ENCODE results near the gene ZBTB8A. TPM values are rescaled to one million over a fixed set of nuclear protein-coding genes. Genes with fewer than 3 reads are reported as not detected.
"Not testable (repeated sequence)": the region's sequence is repeated elsewhere in the genome, so short reads cannot be mapped to it uniquely, and the experiment has no call there.

Gene ZBTB8A
- total RNA-seq, 1 donor from 2014 or later: 10.1 TPM

GRCh38 chr1:32546611-32547010, 7.4 kb downstream of the ZBTB8A start:
- Histone ChIP-seq H3K36me3 (no peaks in the 10 kb centered on the region), H3K4me3 (no peak overlapping the region), H3K27me3 (no peaks in the 10 kb centered on the region), H3K4me1 (no peaks in the 10 kb centered on the region), H3K27ac (no peak overlapping the region), H3K9me3 (no peaks in the 10 kb centered on the region)
- intact Hi-C loops (cut with DNase I): no loop called here
- no peak for TF ChIP-seq POLR2A (IDR thresholded peaks at IDR 0.05)
- TF ChIP-seq POLR2AphosphoS5 (IDR thresholded peaks at IDR 0.05; ENCODE audit: insufficient read depth in 1 of 2, low read depth in 1 of 2): no peak
- no peak for TF ChIP-seq CTCF (IDR thresholded peaks at IDR 0.05)
- no peak for DNase-seq (ENCODE audit: extremely low spot score in 2 of 2)

GRCh38 chr1:32549616-32550015, 10.4 kb downstream of the ZBTB8A start:
- H3K36me3 ChIP-seq: no peaks in the 10 kb centered on the region
- TF ChIP-seq POLR2A (IDR thresholded peaks at IDR 0.05): no peak
- no peak for TF ChIP-seq POLR2AphosphoS5 (IDR thresholded peaks at IDR 0.05; ENCODE audit: insufficient read depth in 1 of 2, low read depth in 1 of 2)
- no peak for TF ChIP-seq CTCF (IDR thresholded peaks at IDR 0.05)
- H3K9me3 ChIP-seq: no peaks in the 10 kb centered on the region

GRCh38 chr1:32554288-32554687, 15.1 kb downstream of the ZBTB8A start:
- Histone ChIP-seq H3K4me3 (no peak overlapping the region), H3K9me3 (no peaks in the 10 kb centered on the region), H3K36me3 (peaks cover 0 to 13% of the 10 kb centered on the region in 2 donors), H3K27me3 (no peaks in the 10 kb centered on the region), H3K4me1 (no peaks in the 10 kb centered on the region), H3K27ac (no peak overlapping the region)
- no peak for TF ChIP-seq POLR2A (IDR thresholded peaks at IDR 0.05)
- TF ChIP-seq CTCF (IDR thresholded peaks at IDR 0.05): no peak
- TF ChIP-seq POLR2AphosphoS5 (IDR thresholded peaks at IDR 0.05; ENCODE audit: insufficient read depth in 1 of 2, low read depth in 1 of 2): no peak
- DNase-seq (ENCODE audit: extremely low spot score in 2 of 2): no peak
- intact Hi-C loops (cut with DNase I): no loop called here

More at GRCh38 chr1:32549616-32550015, 10.4 kb downstream of the ZBTB8A start:
- DNase-seq (ENCODE audit: extremely low spot score in 2 of 2): no peak
- Histone ChIP-seq H3K27ac (no peak overlapping the region), H3K4me3 (no peak overlapping the region), H3K4me1 (no peaks in the 10 kb centered on the region), H3K27me3 (no peaks in the 10 kb centered on the region)
- intact Hi-C loops (cut with DNase I): no loop called here

- H3K27ac ChIP-seq; H3K4me1 ChIP-seq; intact Hi-C loops (cut with DNase I); H3K4me3 ChIP-seq; H3K9me3 ChIP-seq; H3K27me3 ChIP-seq; DNase-seq (ENCODE audit: extremely low spot score in 2 of 2): not testable (repeated sequence)
- peaks cover 0 to 13% of the 10 kb centered on the region in 2 donors for H3K36me3 ChIP-seq
Measured at GRCh38 chr1:32557035-32557434, 17.8 kb downstream of the ZBTB8A start.

GRCh38 chr1:32557812-32558211, 18.6 kb downstream of the ZBTB8A start:
- Histone ChIP-seq H3K4me1 (no peaks in the 10 kb centered on the region), H3K36me3 (peaks cover 0 to 13% of the 10 kb centered on the region in 2 donors), H3K27me3 (no peaks in the 10 kb centered on the region), H3K4me3 (no peak overlapping the region), H3K9me3 (no peaks in the 10 kb centered on the region), H3K27ac (no peak overlapping the region)
- TF ChIP-seq POLR2AphosphoS5 (IDR thresholded peaks at IDR 0.05; ENCODE audit: insufficient read depth in 1 of 2, low read depth in 1 of 2): no peak
- no peak for TF ChIP-seq CTCF (IDR thresholded peaks at IDR 0.05)
- intact Hi-C loops (cut with DNase I): no loop called here
- DNase-seq (ENCODE audit: extremely low spot score in 2 of 2): no peak

GRCh38 chr1:32568929-32569328, 29.7 kb downstream of the ZBTB8A start:
- Histone ChIP-seq H3K4me1 (no peaks in the 10 kb centered on the region), H3K27me3 (no peaks in the 10 kb centered on the region), H3K4me3 (no peak overlapping the region), H3K27ac (no peak overlapping the region), H3K9me3 (no peaks in the 10 kb centered on the region), H3K36me3 (no peaks in the 10 kb centered on the region)
- intact Hi-C loops (cut with DNase I): no loop called here
- TF ChIP-seq POLR2A (IDR thresholded peaks at IDR 0.05): no peak
- no peak for TF ChIP-seq CTCF (IDR thresholded peaks at IDR 0.05)
- no peak for TF ChIP-seq POLR2AphosphoS5 (IDR thresholded peaks at IDR 0.05; ENCODE audit: insufficient read depth in 1 of 2, low read depth in 1 of 2)
- no peak for DNase-seq (ENCODE audit: extremely low spot score in 2 of 2)

Measured in vagina (tissue), 2 donors.